ENCODE results near the gene MPND.
A peak's percentile ranks its signal among the peaks of the same experiment; 100 is the strongest.

MPND gene

GRCh38 chr19:4390567-4391305 is 47.4 kb downstream of the MPND start:
- no peak for DNase-seq
- intact Hi-C loops (cut with DNase I), result no loop called here

GRCh38 chr19:4391306-4391693 is 47.9 kb downstream of the MPND start:
- intact Hi-C loops (cut with DNase I), result no loop called here
- no peak for DNase-seq

GRCh38 chr19:4391701-4392483 is 48.5 kb downstream of the MPND start:
- no peak for DNase-seq

GRCh38 chr19:4393947-4394590 is 50.7 kb downstream of the MPND start:
- intact Hi-C loops (cut with DNase I), result no loop called here
- no peak for DNase-seq

More at GRCh38 chr19:4391701-4392483, 48.5 kb downstream of the MPND start:
- intact Hi-C loops (cut with DNase I), result no loop called here

- no peak for DNase-seq
- intact Hi-C loops (cut with DNase I), result no loop called here
Measured at GRCh38 chr19:4396949-4397783, 53.8 kb downstream of the MPND start.

- DNase-seq, result peak in 5 of 42 donors; percentile 20 to 39 (median 34)
Measured at GRCh38 chr19:4399812-4400134, 56.4 kb downstream of the MPND start.

GRCh38 chr19:4400135-4400936 is 57.0 kb downstream of the MPND start, which contains the start of gene SH3GL1:
Gene SH3GL1, minus strand, starts transcription at chr19:4400547. Its CDS starts 179 bp downstream, at chr19:4400368.
- intact Hi-C loops (cut with DNase I), result loop anchor here (5.0 to 10.0 kb wide), 2 partner anchors 54 to 153 kb away; partner anchors contain the start of genes UBXN6 and YJU2
- peak; percentile 89 to 97 (median 93) for DNase-seq

More at GRCh38 chr19:4399812-4400134, 56.4 kb downstream of the MPND start:
- intact Hi-C loops (cut with DNase I), result loop anchor here (5.0 to 10.0 kb wide), 2 partner anchors 55 to 152 kb away; partner anchors contain the start of genes UBXN6 and YJU2

GRCh38 chr19:4401769-4402170 is 58.4 kb downstream of the MPND start:
- intact Hi-C loops (cut with DNase I), result loop anchor here (5.0 to 10.0 kb wide), 2 partner anchors 53 to 154 kb away; partner anchors contain the start of genes UBXN6 and YJU2

GRCh38 chr19:4402171-4403004 is 59.0 kb downstream of the MPND start, which contains the start of gene CHAF1A:
Gene CHAF1A, plus strand, starts transcription at chr19:4402640. Its CDS starts 123 bp downstream, at chr19:4402763.
- peak; percentile 99 to 100 (median 100) for DNase-seq
- intact Hi-C loops (cut with DNase I), result loop anchor here (5.0 to 10.0 kb wide), 2 partner anchors 52 to 155 kb away; partner anchors contain the start of genes UBXN6 and YJU2

More at GRCh38 chr19:4401769-4402170, 58.4 kb downstream of the MPND start:
- no peak for DNase-seq

- intact Hi-C loops (cut with DNase I), result loop anchor here (5.0 to 10.0 kb wide), 2 partner anchors 52 to 156 kb away; partner anchors contain the start of genes UBXN6 and YJU2
- no peak for DNase-seq
Measured at GRCh38 chr19:4403005-4403761, 59.8 kb downstream of the MPND start.

GRCh38 chr19:4405977-4406376 is 62.6 kb downstream of the MPND start:
- intact Hi-C loops (cut with DNase I), result loop anchor here (10.0 kb wide), 1 partner anchor 49 kb away; the partner anchor contains the start of gene UBXN6

GRCh38 chr19:4406626-4407025 is 63.3 kb downstream of the MPND start:
- intact Hi-C loops (cut with DNase I), result loop anchor here (10.0 kb wide), 1 partner anchor 48 kb away; the partner anchor contains the start of gene UBXN6

More at GRCh38 chr19:4405977-4406376, 62.6 kb downstream of the MPND start:
- DNase-seq, result no peak

GRCh38 chr19:4409123-4409933 is 66.0 kb downstream of the MPND start:
- intact Hi-C loops (cut with DNase I), result loop anchor here (10.0 kb wide), 1 partner anchor 45 kb away; the partner anchor contains the start of gene UBXN6
- DNase-seq, result no peak

More at GRCh38 chr19:4406626-4407025, 63.3 kb downstream of the MPND start:
- DNase-seq, result no peak

Data from head of caudate nucleus (tissue), 42 donors.